ENCODE results near the gene TWNK.

Gene TWNK

GRCh38 chr10:100968062-100968736, 19.1 kb upstream of the TWNK start:
- TF ChIP-seq, protein P1, sequence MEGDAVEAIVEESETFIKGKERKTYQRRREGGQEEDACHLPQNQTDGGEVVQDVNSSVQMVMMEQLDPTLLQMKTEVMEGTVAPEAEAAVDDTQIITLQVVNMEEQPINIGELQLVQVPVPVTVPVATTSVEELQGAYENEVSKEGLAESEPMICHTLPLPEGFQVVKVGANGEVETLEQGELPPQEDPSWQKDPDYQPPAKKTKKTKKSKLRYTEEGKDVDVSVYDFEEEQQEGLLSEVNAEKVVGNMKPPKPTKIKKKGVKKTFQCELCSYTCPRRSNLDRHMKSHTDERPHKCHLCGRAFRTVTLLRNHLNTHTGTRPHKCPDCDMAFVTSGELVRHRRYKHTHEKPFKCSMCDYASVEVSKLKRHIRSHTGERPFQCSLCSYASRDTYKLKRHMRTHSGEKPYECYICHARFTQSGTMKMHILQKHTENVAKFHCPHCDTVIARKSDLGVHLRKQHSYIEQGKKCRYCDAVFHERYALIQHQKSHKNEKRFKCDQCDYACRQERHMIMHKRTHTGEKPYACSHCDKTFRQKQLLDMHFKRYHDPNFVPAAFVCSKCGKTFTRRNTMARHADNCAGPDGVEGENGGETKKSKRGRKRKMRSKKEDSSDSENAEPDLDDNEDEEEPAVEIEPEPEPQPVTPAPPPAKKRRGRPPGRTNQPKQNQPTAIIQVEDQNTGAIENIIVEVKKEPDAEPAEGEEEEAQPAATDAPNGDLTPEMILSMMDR (IDR thresholded peaks at IDR 0.05; ENCODE audit: control insufficient read depth, extremely low read depth, insufficient read depth), result no peak
- DNase-seq (ENCODE audit: low read depth), result no peak
- no peak overlapping the region for H3K4me3 ChIP-seq (ENCODE audit: low read depth, low read length)

- TF ChIP-seq, protein P1 (IDR thresholded peaks at IDR 0.05; ENCODE audit: control insufficient read depth, extremely low read depth, insufficient read depth), result no peak
- DNase-seq (ENCODE audit: low read depth), result no peak
- H3K4me3 ChIP-seq (ENCODE audit: low read depth, low read length), result peak overlapping the region; percentile 52; the same call in 1 of the 2 replicates
Observed at GRCh38 chr10:100968863-100969186, 18.5 kb upstream of the TWNK start.

DNA sequence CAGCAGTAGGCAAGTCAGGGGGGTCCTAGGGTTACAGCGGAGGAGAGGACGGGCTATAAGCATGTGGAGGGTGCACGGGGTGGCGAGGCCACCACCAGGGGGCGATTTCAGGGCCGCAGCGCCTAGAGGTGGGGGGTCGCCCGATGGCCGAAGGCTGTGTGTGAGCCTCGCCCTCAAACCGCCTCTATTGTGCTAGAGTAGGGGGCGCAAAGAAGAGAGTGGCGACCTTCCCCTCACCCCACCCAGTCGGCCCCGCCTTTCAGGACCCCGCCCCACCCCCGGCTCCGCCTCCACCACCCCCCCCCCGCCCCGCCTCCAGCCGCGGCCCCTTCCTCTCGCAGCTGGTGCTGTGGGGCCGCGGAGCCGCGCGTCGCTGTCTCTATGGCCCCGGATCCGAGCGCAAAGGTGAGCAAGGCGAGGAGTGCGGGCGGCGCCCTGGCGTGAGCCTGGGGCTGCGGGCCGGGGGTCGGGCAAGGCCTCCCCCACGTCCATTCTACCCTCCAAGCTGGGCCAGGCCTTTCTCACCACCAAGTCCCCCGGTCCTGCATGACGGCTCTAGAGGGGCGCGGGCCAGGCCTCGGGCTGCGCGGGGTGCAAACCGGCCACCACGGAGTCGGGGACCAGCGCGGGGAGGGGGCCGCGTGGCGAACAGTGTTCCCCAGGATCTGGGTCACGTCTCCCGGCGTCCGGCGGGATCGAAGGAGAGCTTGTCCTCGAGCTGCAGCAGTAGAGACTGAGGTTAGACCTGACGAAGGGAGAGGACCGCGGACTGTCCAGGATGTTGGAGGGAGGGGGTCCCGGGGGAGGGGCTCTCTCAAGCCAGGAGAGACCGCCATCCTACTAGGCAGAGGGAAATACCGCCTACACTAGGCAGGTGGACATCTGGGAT, 17.9 kb upstream of the TWNK start, which contains the start of gene SEMA4G:
TSS of gene SEMA4G (plus strand) at position 318 of the 889 bp plus-strand sequence. CDS start 3,409 bp downstream, outside the sequence.
- TF ChIP-seq, protein P1 (IDR thresholded peaks at IDR 0.05; ENCODE audit: control insufficient read depth, extremely low read depth, insufficient read depth), result peak; percentile 35
- H3K4me3 ChIP-seq (ENCODE audit: low read depth, low read length), result peak within 1 kb of the TSS; percentile 52
- no peak for DNase-seq (ENCODE audit: low read depth)

DNA sequence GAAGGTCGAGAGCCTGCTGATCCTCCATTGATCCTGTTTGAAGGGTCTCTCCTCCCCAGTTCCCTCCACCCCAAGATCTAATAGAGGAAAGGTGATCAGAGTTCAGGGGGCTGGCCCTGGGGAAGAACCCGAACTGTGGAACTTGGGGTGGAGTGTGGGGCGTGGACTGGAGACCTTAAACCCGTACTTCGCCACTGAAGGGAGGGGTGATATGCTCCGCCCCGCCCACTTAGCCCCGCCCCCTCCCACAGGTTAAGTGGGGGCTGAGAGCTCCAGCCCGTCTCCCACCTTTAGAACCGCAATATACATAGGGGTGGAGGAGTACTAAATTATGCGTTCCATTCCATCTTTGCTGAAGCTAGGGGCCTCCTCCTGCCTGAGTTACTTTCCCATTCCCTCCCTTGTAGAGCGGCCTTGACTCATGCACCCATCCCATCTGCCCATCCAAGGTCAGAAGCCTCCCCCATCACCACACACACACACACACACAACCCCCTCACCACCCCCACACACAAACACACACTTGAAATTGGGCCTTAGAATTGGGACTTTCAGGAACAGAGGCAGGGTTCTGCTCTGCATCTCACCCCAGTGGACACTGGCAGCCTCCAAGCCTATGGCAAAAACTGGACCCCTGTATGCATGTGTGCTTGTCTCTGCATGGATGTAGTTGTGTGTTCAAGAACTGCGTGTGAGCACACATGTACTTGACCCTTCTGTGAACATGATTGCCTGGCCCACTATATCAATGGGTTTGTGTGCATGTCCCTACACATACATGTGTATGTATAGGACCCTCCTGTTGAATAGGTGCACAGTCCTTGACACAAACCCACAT, 17.0 kb upstream of the TWNK start:
- DNase-seq (ENCODE audit: low read depth), result no peak
- H3K4me3 ChIP-seq (ENCODE audit: low read depth, low read length), result peak overlapping the region; percentile 52
- TF ChIP-seq, protein P1 (IDR thresholded peaks at IDR 0.05; ENCODE audit: control insufficient read depth, extremely low read depth, insufficient read depth), result no peak

GRCh38 chr10:100970914-100971811, 16.2 kb upstream of the TWNK start:
- no peak overlapping the region for H3K4me3 ChIP-seq (ENCODE audit: low read depth, low read length)
- DNase-seq (ENCODE audit: low read depth), result no peak
- TF ChIP-seq, protein P1 (IDR thresholded peaks at IDR 0.05; ENCODE audit: control insufficient read depth, extremely low read depth, insufficient read depth), result no peak
